Psoas muscle (tissue), 8 donors: ENCODE results near the gene ZNF460. TPM values are rescaled to one million over a fixed set of nuclear protein-coding genes. Genes with fewer than 3 reads are reported as not detected.

Experiments
- ATAC-seq, 4 donors: fragments of 200-7000 bp; cut with Tn5 transposase; one replicate each; pipeline ENCODE4 v1.9.1; 2020; ENCODE audit warnings: moderate library complexity in 3 of 4, mild to moderate bottlenecking in 2 of 4
- DNase-seq, 2 donors: peaks; one replicate each; pipeline ENCODE4 v3.0.0-alpha.2; 2020
- H3K27ac ChIP-seq: fragments of 200-600 bp; one replicate; pipeline ENCODE4 v1.8.0; 2022
- H3K27me3 ChIP-seq, 3 donors: fragments of 200-600 bp in 1 of 3; one replicate each; pipeline versions ENCODE4 v1.6.1 to v1.8.0; 2013 to 2022; ENCODE audit warnings: low read length in 2 of 3, mild to moderate bottlenecking in 2 of 3, moderate library complexity in 1 of 3; ENCODE audit not compliant: insufficient read depth in 3 of 3
- H3K36me3 ChIP-seq, 2 donors: fragments of 200-600 bp in 1 of 2; one replicate each; pipeline versions ENCODE4 v1.6.1 to v1.8.0; 2013 to 2022; ENCODE audit warnings: low read depth in 1 of 2, mild to moderate bottlenecking in 1 of 2, moderate library complexity in 1 of 2; ENCODE audit not compliant: insufficient read depth in 1 of 2
- H3K4me1 ChIP-seq: fragments of 200-600 bp; one replicate; pipeline ENCODE4 v1.8.0; 2022
- H3K4me3 ChIP-seq: fragments of 200-600 bp; one replicate; pipeline ENCODE4 v1.8.0; 2022; ENCODE audit warnings: mild to moderate bottlenecking
- H3K9me3 ChIP-seq: fragments of 200-600 bp; one replicate; pipeline ENCODE4 v1.8.0; 2022
- CTCF ChIP-seq: fragments of 200-600 bp; IDR thresholded peaks from one replicate; pipeline ENCODE4 v1.8.0; 2022; ENCODE audit warnings: antibody characterized with exemption
- WGBS, 3 donors: extraction: QIAGEN DNeasy Blood & Tissue Kit; methylation state at CpG; one replicate each; pipeline versions ENCODE4 v1.1.6 to v1.1.7; 2013; 5-methylcytosine and 5-hydroxymethylcytosine counted together
- intact Hi-C, 2 donors: fragments of 100-400 bp; cut with DNase I; formaldehyde crosslinking; loops; one replicate each; pipeline versions ENCODE4 v1.11.0 to v1.14.2; 2022
- polyA plus RNA-seq, 3 donors: library from polyadenylated mRNA; stranded (reverse); fragments of 200-250 nt; gene quantifications; one replicate each; pipeline ENCODE4 v1.2.3, GENCODE V29; 2013
- total RNA-seq, 4 donors: library from RNA; stranded (reverse); fragmentation: NEBNext Ultra II Directional in 2 of 4; extraction: Animal tissue kit (Norgen Biotek cat#: 25700) in 2 of 4; gene quantifications; one replicate each; pipeline versions ENCODE4 v1.2.1 to v1.2.4, GENCODE V29; 2021 to 2023
- donor health status: healthy with polysubstance abuse.
- donor health status: DM: no; HTN: no; CAD: no; lungs with moderate emphysema.
- donor health status: Bipolar disorder and iron deficiency.
- donor health status: healthy.
- donor health status: DM: yes; HTN: yes; CAD: no.
- donor health status: DM: no; HTN: no; CAD: no.
- donor health status: DM: no; HTN: no; CAD: no.
- donor health status: DM: yes; HTN: yes; CAD: no.

ZNF460 gene
- total and polyA plus RNA-seq, 7 donors: 1.0 to 54.0 (median 30.1) TPM

GRCh38 chr19:57280962-57281400 is 696 bp downstream of the ZNF460 start:
- Histone ChIP-seq H3K27me3 (no peaks in the 10 kb centered on the region), H3K4me3 (peak overlapping the region; percentile 86), H3K9me3 (no peaks in the 10 kb centered on the region), H3K27ac (peak overlapping the region; percentile 99), H3K4me1 (peaks cover 36% of the 10 kb centered on the region), H3K36me3 (peaks cover 8 to 38% of the 10 kb centered on the region in 2 donors)
- 3 to 5% (median 3%) methylated on average over 6 of the region's 6 CpGs for WGBS, 3 donors
- intact Hi-C loops: loop anchor here (1.0 to 5.0 kb wide), 4 partner anchors 36 to 82 kb away; partner anchors contain the start of genes TRAPPC2B (in 1 of the 2), ZNF543 (in 1 of the 2), ZNF547 (in 1 of the 2) and ZNF805 (in 1 of the 2)
- no peak for TF ChIP-seq CTCF
- no peak for DNase-seq
- peak in 1 of 4 donors; percentile 1 for ATAC-seq

GRCh38 chr19:57282011-57282643 is 1.8 kb downstream of the ZNF460 start:
- Histone ChIP-seq H3K27ac (peak overlapping the region; percentile 99), H3K36me3 (peaks cover 11 to 42% of the 10 kb centered on the region in 2 donors), H3K9me3 (no peaks in the 10 kb centered on the region), H3K4me1 (peaks cover 36% of the 10 kb centered on the region), H3K4me3 (peak overlapping the region; percentile 86), H3K27me3 (no peaks in the 10 kb centered on the region)
- intact Hi-C loops: loop anchor here in 1 of 2 donors (5.0 kb wide), 1 partner anchor 35 kb away; no protein-coding TSS in a partner anchor
- no peak for TF ChIP-seq CTCF
- no peak for DNase-seq
- WGBS, 3 donors: 68 to 74% (median 74%) methylated on average over 5 of the region's 5 CpGs
- no peak for ATAC-seq

GRCh38 chr19:57288373-57288772 is 8.1 kb downstream of the ZNF460 start:
- Histone ChIP-seq H3K9me3 (peaks cover 22% of the 10 kb centered on the region), H3K36me3 (peaks cover 33 to 99% of the 10 kb centered on the region in 2 donors), H3K4me1 (peaks cover 12% of the 10 kb centered on the region), H3K27ac (no peak overlapping the region), H3K4me3 (no peak overlapping the region), H3K27me3 (no peaks in the 10 kb centered on the region)
- intact Hi-C loops: no loop called here
- 89 to 93% (median 89%) methylated on average over 4 of the region's 4 CpGs for WGBS, 3 donors
- ATAC-seq: no peak
- DNase-seq: no peak
- TF ChIP-seq CTCF: no peak

GRCh38 chr19:57290970-57291369 is 10.7 kb downstream of the ZNF460 start:
- H3K36me3 ChIP-seq: peaks cover 25 to 82% of the 10 kb centered on the region in 2 donors
- no peak for ATAC-seq

More at GRCh38 chr19:57290970-57291369, 10.7 kb downstream of the ZNF460 start:
- H3K27ac ChIP-seq: no peak overlapping the region
- no peak overlapping the region for H3K4me3 ChIP-seq
- H3K9me3 ChIP-seq: peaks cover 37% of the 10 kb centered on the region
- no peaks in the 10 kb centered on the region for H3K4me1 ChIP-seq
- no peak for DNase-seq
- no peaks in the 10 kb centered on the region for H3K27me3 ChIP-seq
- TF ChIP-seq CTCF: no peak
- 94 to 97% (median 96%) methylated on average over 11 of the region's 11 CpGs for WGBS, 3 donors
- intact Hi-C loops: no loop called here
